HCT116 (cell line): Measurements from ENCODE around the gene PHGDH. TPM values are rescaled to one million over a fixed set of nuclear protein-coding genes. Genes with fewer than 3 reads are reported as not detected.

Experiments
- ATAC-seq: fragments of 200-7000 bp; cut with Tn5 transposase; 2 replicates; pipeline ENCODE4 v1.9.1; 2020; ENCODE audit warnings: mild to moderate bottlenecking, moderate library complexity
- BruUV-seq: library from RNA; stranded (reverse); fragments of 400-500 nt; replicated peaks from 2 replicates; lab custom pipeline; 2021; lab: Mats Ljungman, UMichigan
- CTCF ChIA-PET: fragments of 300-600 bp; sonication (Branson Sonifier 250); formaldehyde crosslinking; loops from one replicate; lab custom pipeline; 2021; ENCODE audit warnings: antibody characterized with exemption; lab: Charles Lee
- POLR2A ChIA-PET: fragments of 300-600, 350-600 bp; sonication (Branson Sonifier 250); formaldehyde crosslinking; loops from one replicate; lab custom pipeline; 2021; ENCODE audit warnings: antibody characterized with exemption; lab: Charles Lee
- RAD21 ChIA-PET, 2 experiments: fragments of 300-600 bp; sonication (Branson Sonifier 250); formaldehyde crosslinking; loops; one replicate each; lab custom pipeline; 2023; ENCODE audit warnings: low total read pairs in 2 of 2; ENCODE audit not compliant: uncharacterized antibody in 2 of 2, unreplicated experiment in 2 of 2, low non-redundant PET in 1 of 2; lab: Charles Lee
- DNase-seq: peaks from one replicate; pipeline ENCODE4 v3.0.0-alpha.2; 2010; ENCODE audit warnings: low read depth, low spot score
- H2AFZ ChIP-seq: fragments of 200-600 bp; shearing (Covaris generic), sonication (generic); 2 replicates; pipeline ENCODE4 v1.6.1; 2017; ENCODE audit warnings: low read depth, mixed run types, mixed read lengths, antibody characterized with exemption, low read length; ENCODE audit not compliant: poor library complexity, severe bottlenecking
- H3K27ac ChIP-seq: 2 replicates; pipeline ENCODE4 v1.5.1; 2012; ENCODE audit warnings: low read depth, low read length
- H3K27me3 ChIP-seq: fragments of 200-600 bp; sonication (generic); 2 replicates; pipeline ENCODE4 v1.6.1; 2016; ENCODE audit warnings: mixed run types, low read length, mixed read lengths; ENCODE audit not compliant: insufficient read depth
- H3K36me3 ChIP-seq, 2 experiments: fragments of 200-500 bp in 1 of 2; fragments of 200-600 bp in 1 of 2; sonication (Bioruptor generic) in 1 of 2; sonication (generic) in 1 of 2; 2 replicates each; pipeline versions ENCODE4 v1.5.1 to v1.6.1; 2014 to 2016; ENCODE audit warnings: low read length in 2 of 2, inconsistent platforms in 1 of 2, mixed read lengths in 1 of 2, mixed run types in 1 of 2; ENCODE audit not compliant: insufficient read depth in 2 of 2, control insufficient read depth in 1 of 2
- H3K4me1 ChIP-seq, 2 experiments: fragments of 200-600 bp in 1 of 2; sonication (generic) in 1 of 2; 2 replicates each; pipeline versions ENCODE4 v1.5.1 to v1.6.1; 2012 to 2017; ENCODE audit warnings: low read length in 2 of 2, inconsistent platforms in 1 of 2, mild to moderate bottlenecking in 1 of 2, mixed read lengths in 1 of 2, mixed run types in 1 of 2, moderate library complexity in 1 of 2; ENCODE audit not compliant: insufficient read depth in 2 of 2, control insufficient read depth in 1 of 2
- H3K4me2 ChIP-seq: fragments of 200-600 bp; sonication (generic); 2 replicates; pipeline ENCODE4 v1.6.1; 2017; ENCODE audit warnings: mixed run types, low read length, mixed read lengths
- H3K4me3 ChIP-seq, 2 experiments: fragments of 200-600 bp in 1 of 2; sonication (generic) in 1 of 2; replicated peaks in 1 of 2; 2 replicates each; pipeline ENCODE4 v1.5.1; 2011 to 2016; ENCODE audit warnings: low read length in 2 of 2, control low read depth in 1 of 2, low read depth in 1 of 2, mild to moderate bottlenecking in 1 of 2, mixed read lengths in 1 of 2, mixed run types in 1 of 2
- H3K79me2 ChIP-seq: fragments of 200-600 bp; sonication (generic); 2 replicates; pipeline ENCODE4 v1.6.1; 2017; ENCODE audit warnings: mild to moderate bottlenecking, mixed run types, low read length, moderate library complexity, mixed read lengths; ENCODE audit not compliant: insufficient read depth
- H3K9ac ChIP-seq: fragments of 200-600 bp; sonication (generic); 2 replicates; pipeline ENCODE4 v1.6.1; 2016; ENCODE audit warnings: low read length, mixed read lengths
- H3K9me2 ChIP-seq: fragments of 200-600 bp; sonication (generic), shearing (Covaris generic); 2 replicates; pipeline ENCODE4 v1.6.1; 2017; ENCODE audit warnings: mixed run types, mild to moderate bottlenecking, moderate library complexity; ENCODE audit not compliant: insufficient read depth
- H3K9me3 ChIP-seq, 2 experiments: fragments of 200-500 bp in 1 of 2; fragments of 200-600 bp in 1 of 2; sonication (Bioruptor generic) in 1 of 2; sonication (generic) in 1 of 2; 2 replicates each; pipeline ENCODE4 v1.6.1; 2014 to 2017; ENCODE audit warnings: low read length in 2 of 2, mixed read lengths in 2 of 2, inconsistent platforms in 1 of 2, low read depth in 1 of 2, mild to moderate bottlenecking in 1 of 2, mixed run types in 1 of 2, moderate library complexity in 1 of 2; ENCODE audit not compliant: control insufficient read depth in 1 of 2, insufficient read depth in 1 of 2
- H4K20me1 ChIP-seq: fragments of 200-600 bp; sonication (generic), shearing (Covaris generic); 2 replicates; pipeline ENCODE4 v1.6.1; 2017; ENCODE audit warnings: mixed run types, mild to moderate bottlenecking, moderate library complexity; ENCODE audit not compliant: insufficient read depth
- ATF3 ChIP-seq: IDR thresholded peaks from 2 replicates; pipeline ENCODE4 v1.6.1; 2012
- CBX3 ChIP-seq: IDR thresholded peaks from 2 replicates; pipeline ENCODE4 v1.6.1; 2012; ENCODE audit warnings: low read depth
- CTCF ChIP-seq, 3 experiments: fragments of 200-600 bp in 1 of 3; sonication (generic) in 1 of 3; IDR thresholded peaks in 2 of 3; conservative IDR thresholded peaks in 1 of 3; 2 replicates each; pipeline ENCODE4 v1.5.1; 2012 to 2017; ENCODE audit warnings: low read depth in 2 of 3, low read length in 2 of 3, antibody characterized with exemption in 1 of 3, borderline replicate concordance in 1 of 3, control low read depth in 1 of 3, mild to moderate bottlenecking in 1 of 3, mixed read lengths in 1 of 3, mixed run types in 1 of 3, moderate library complexity in 1 of 3; ENCODE audit not compliant: insufficient read depth in 1 of 3
- EZH2 ChIP-seq: fragments of 200-600 bp; sonication (generic); IDR thresholded peaks from 2 replicates; pipeline ENCODE4 v1.6.1; 2017; ENCODE audit warnings: antibody characterized with exemption, mixed run types
- JUND ChIP-seq: IDR thresholded peaks from 2 replicates; pipeline ENCODE4 v1.6.1; 2012
- POLR2A ChIP-seq: IDR thresholded peaks from 2 replicates; pipeline ENCODE4 v1.7.0; 2011; ENCODE audit warnings: borderline replicate concordance; ENCODE audit not compliant: insufficient read depth, insufficient read length; ENCODE audit errors: extremely low read depth
- RAD21 ChIP-seq: IDR thresholded peaks from 2 replicates; pipeline ENCODE4 v1.6.1; 2012; ENCODE audit warnings: low read depth, mild to moderate bottlenecking
- REST ChIP-seq: IDR thresholded peaks from 2 replicates; pipeline ENCODE4 v1.6.1; 2012; ENCODE audit warnings: low read depth
- SIN3A ChIP-seq: IDR thresholded peaks from 2 replicates; pipeline ENCODE4 v1.6.1; 2012; ENCODE audit warnings: low read depth
- SP1 ChIP-seq: IDR thresholded peaks from 2 replicates; pipeline ENCODE4 v1.6.1; 2012; ENCODE audit warnings: low read depth
- SRF ChIP-seq: IDR thresholded peaks from 2 replicates; pipeline ENCODE4 v1.6.1; 2012; ENCODE audit warnings: low read depth
- TCF7L2 ChIP-seq: IDR thresholded peaks from 2 replicates; pipeline ENCODE4 v1.7.0; 2011; ENCODE audit warnings: borderline replicate concordance, inconsistent platforms; ENCODE audit not compliant: insufficient read depth, insufficient read length; ENCODE audit errors: extremely low read depth
- ZBTB33 ChIP-seq: IDR thresholded peaks from 2 replicates; pipeline ENCODE4 v1.6.1; 2011; ENCODE audit warnings: mild to moderate bottlenecking, low read length, moderate library complexity; ENCODE audit not compliant: insufficient replicate concordance; ENCODE audit errors: extremely low read depth
- ZNF274 ChIP-seq: fragments of 200-500 bp; sonication (Bioruptor generic); IDR thresholded peaks from 2 replicates; pipeline ENCODE4 v1.6.1; 2014; ENCODE audit warnings: mild to moderate bottlenecking, low read depth, low read length, inconsistent platforms
- intact Hi-C: fragments of 100-400 bp; cut with micrococcal nuclease; formaldehyde crosslinking; loops from 2 replicates; pipeline ENCODE4 v1.10.0; 2022
- total RNA-seq: library from RNA; stranded (reverse); gene quantifications from one replicate; pipeline ENCODE4 v1.2.1, GENCODE V29; 2021; ENCODE audit not compliant: unreplicated experiment

Gene PHGDH
- total RNA-seq, 1 experiment from 2014 or later: 187 TPM

GRCh38 chr1:119733754-119734153 is 22.0 kb downstream of the PHGDH start:
- no peak overlapping the region for H3K4me3 ChIP-seq
- intact Hi-C loops: no loop called here
- no peaks in the 10 kb centered on the region for H4K20me1 ChIP-seq
- ATAC-seq (no peak), DNase-seq (no peak)
- H3K4me2 ChIP-seq: no peak overlapping the region
- RAD21 ChIA-PET: no interaction called here
- no peak overlapping the region for H2AFZ ChIP-seq
- BruUV-seq: no TSS peak
- H3K27me3 ChIP-seq: no peaks in the 10 kb centered on the region
- POLR2A ChIA-PET: no interaction called here
- H3K79me2 ChIP-seq: no peaks in the 10 kb centered on the region
- no peaks in the 10 kb centered on the region for H3K9me3 ChIP-seq
- peaks cover 6 to 27% of the 10 kb centered on the region in 2 experiments; a peak in 3 of 4 replicates for H3K36me3 ChIP-seq
- no peak overlapping the region for H3K27ac ChIP-seq
- CTCF ChIA-PET: no interaction called here
- no peaks in the 10 kb centered on the region for H3K9me2 ChIP-seq
- H3K9ac ChIP-seq: no peak overlapping the region
- H3K4me1 ChIP-seq: peaks cover 0 to 7% of the 10 kb centered on the region in 2 experiments; a peak in 1 of 4 replicates
- TF ChIP-seq REST: no peak
- TF ChIP-seq JUND: no peak
- no peak for TF ChIP-seq CTCF (IDR thresholded peaks at IDR 0.05 in 2 of 3, conservative IDR thresholded peaks at IDR 0.05 in 1 of 3; ENCODE audit: borderline replicate concordance in 1 of 3, insufficient read depth in 1 of 3, low read depth in 2 of 3, low read length in 2 of 3)
- no peak for TF ChIP-seq RAD21
- no peak for TF ChIP-seq TCF7L2
- TF ChIP-seq ZBTB33: no peak
- TF ChIP-seq SP1: no peak
- no peak for TF ChIP-seq SIN3A
- TF ChIP-seq EZH2: no peak
- no peak for TF ChIP-seq POLR2A
- no peak for TF ChIP-seq SRF
- no peak for TF ChIP-seq ZNF274
- no peak for TF ChIP-seq CBX3
- no peak for TF ChIP-seq ATF3
- TF ChIP-seq, all 23 proteins: peak for 0
